Measurements from ENCODE around the gene TRMT44.

TRMT44 gene

DNA sequence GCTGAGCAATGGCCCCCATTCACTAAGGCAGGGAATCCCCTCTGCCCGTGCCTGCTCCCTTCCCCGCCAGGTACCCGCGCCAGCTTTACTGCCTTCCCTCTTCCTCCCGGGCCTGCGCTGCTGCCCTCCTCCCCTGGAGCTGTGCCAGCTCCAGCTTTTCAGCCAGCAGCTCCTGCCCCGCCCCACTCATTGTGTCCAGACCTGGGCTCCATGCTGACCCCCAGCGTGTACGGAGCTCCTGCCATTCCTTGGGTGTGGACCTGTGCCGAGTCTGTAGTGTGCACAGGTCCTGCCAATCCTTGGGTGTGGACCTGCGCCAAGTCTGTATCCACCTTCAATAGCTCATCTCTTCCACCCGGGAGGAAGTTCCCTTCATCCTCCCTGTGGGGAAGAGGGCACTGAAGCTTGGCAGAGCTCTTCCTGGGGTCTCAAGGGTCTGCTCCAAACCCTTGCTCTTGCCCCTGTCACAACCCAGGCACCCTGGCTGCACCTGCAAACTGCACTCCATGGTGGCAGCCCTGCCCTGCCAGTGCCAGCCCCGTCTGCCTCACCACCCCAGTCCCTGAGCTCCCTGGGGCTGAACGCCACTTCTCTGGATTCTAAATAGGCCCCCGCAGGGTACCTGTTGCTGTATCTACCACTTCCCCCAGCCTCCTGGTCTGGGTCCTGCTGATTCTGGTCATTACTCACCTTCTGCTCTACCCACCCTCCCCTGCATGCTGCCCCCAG, 63.9 kb downstream of the TRMT44 start:
- TF ChIP-seq, protein P1, sequence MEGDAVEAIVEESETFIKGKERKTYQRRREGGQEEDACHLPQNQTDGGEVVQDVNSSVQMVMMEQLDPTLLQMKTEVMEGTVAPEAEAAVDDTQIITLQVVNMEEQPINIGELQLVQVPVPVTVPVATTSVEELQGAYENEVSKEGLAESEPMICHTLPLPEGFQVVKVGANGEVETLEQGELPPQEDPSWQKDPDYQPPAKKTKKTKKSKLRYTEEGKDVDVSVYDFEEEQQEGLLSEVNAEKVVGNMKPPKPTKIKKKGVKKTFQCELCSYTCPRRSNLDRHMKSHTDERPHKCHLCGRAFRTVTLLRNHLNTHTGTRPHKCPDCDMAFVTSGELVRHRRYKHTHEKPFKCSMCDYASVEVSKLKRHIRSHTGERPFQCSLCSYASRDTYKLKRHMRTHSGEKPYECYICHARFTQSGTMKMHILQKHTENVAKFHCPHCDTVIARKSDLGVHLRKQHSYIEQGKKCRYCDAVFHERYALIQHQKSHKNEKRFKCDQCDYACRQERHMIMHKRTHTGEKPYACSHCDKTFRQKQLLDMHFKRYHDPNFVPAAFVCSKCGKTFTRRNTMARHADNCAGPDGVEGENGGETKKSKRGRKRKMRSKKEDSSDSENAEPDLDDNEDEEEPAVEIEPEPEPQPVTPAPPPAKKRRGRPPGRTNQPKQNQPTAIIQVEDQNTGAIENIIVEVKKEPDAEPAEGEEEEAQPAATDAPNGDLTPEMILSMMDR (IDR thresholded peaks at IDR 0.05; ENCODE audit: control extremely low read depth, extremely low read depth, low read depth, missing control alignments), result no peak
- POLR2A ChIA-PET, result no interaction called here
- CTCF ChIA-PET, result interaction anchor here (1.7 kb wide), 1 partner anchor 37 kb away, joined by 7 read pairs; no protein-coding TSS in a partner anchor
- no peak for DNase-seq (ENCODE audit: extremely low spot score)

DNA sequence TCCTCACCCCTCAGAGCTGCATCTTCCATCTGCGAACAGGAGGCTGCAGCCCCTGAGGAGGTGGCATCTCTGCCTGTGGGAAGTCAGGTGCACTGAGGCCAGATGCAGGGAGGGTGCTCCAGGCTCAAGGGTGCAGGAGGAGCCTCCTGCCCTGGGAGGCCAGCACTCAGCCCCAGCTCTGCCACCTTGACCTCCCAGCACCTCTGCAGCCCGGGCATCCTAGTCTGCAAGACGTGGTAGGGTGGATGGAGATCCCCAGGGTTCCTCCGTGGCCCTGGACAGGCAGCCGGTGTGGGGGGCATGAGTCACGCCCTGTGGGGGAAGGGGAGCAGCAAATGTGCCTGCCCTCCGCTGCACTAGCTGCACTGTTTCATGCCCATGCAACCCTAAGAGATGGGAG, 64.7 kb downstream of the TRMT44 start:
- no peak for DNase-seq (ENCODE audit: extremely low spot score)
- CTCF ChIA-PET, result interaction anchor here (1.7 kb wide), 1 partner anchor 37 kb away, joined by 7 read pairs; no protein-coding TSS in a partner anchor
- TF ChIP-seq, protein P1 (IDR thresholded peaks at IDR 0.05; ENCODE audit: control extremely low read depth, extremely low read depth, low read depth, missing control alignments), result no peak
- POLR2A ChIA-PET, result no interaction called here

DNA sequence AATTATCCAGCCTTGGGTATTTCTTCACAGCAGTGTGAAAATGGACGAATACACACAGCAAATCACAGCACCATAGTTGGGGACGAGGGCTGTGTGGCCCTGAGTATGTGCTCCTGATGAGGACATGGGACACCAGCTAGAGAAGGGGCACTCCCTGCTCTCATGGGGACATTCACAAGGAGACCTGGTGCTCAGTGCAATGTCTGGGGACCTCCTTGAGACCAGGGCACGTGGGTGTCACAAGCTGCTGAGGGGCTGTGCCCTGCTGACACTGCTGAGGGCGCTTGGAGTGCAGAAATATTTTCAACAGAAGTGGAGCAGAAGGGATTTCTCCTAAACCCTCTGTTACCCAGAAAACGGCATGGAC, 65.4 kb downstream of the TRMT44 start:
- TF ChIP-seq, protein P1 (IDR thresholded peaks at IDR 0.05; ENCODE audit: control extremely low read depth, extremely low read depth, low read depth, missing control alignments), result no peak
- ChIA-PET POLR2A (no interaction called here), CTCF (no interaction called here)
- no peak for DNase-seq (ENCODE audit: extremely low spot score)

DNA sequence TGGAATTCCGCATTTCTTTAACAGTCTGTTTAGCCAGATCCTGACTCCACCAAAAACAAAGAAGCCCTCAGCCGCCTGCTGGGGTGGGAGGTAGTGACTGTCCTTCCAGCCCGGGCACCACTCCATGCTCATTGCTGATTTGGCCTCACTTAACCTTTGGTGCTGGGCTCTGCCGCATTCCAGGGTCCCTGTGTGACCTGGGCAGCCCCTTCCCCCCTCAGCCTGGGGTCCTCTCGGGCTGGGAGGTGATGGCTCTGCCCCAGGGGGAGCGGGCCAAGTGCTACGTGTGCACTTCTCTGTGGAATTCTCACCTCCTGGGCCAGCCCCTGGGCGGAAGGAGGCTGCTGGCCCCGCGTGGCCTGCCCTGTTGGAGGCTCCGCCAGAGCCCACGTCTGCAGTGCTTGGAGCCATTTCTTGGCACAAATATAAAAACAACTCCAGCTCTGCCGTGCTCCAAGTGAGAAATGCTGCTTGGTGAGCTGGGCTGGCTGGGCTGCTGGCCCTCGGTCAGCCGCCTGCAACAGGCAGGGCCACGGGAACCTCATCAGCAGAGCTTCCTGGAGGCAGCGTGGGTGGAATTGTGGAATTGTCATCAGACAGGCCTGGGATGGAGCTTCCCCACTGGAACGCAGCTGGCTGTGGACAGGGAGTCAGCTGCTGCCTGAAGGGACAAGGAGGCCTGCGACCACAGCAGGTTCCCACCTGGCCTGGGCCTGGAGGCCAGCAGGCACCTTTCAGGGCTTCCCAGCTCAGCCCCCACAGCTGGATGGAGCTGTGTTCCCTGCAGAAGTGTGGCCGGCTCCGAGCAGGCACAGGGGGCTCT, 66.0 kb downstream of the TRMT44 start:
- ChIA-PET CTCF (no interaction called here), POLR2A (no interaction called here)
- no peak for DNase-seq (ENCODE audit: extremely low spot score)
- TF ChIP-seq, protein P1 (IDR thresholded peaks at IDR 0.05; ENCODE audit: control extremely low read depth, extremely low read depth, low read depth, missing control alignments), result no peak

DNA sequence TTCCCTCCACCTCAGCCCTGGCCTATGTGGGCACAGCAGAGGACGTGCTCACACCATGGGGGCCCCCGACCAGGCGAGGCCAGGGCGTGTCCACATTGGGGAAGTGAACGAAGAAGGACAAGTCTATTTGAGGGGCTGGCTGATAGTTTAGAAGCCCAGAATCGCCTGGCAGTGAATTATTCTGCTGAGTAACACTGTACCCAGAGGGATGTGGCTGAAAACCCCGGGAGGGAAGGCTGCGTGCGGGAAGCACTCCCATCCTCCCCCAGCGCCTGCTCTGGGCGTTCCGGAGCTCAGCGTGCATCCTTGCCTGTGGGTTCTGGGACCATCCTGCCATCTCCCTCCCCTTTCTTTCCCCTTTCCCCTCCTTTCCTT, 66.6 kb downstream of the TRMT44 start:
- TF ChIP-seq, protein P1 (IDR thresholded peaks at IDR 0.05; ENCODE audit: control extremely low read depth, extremely low read depth, low read depth, missing control alignments), result no peak
- CTCF ChIA-PET, result no interaction called here
- POLR2A ChIA-PET, result no interaction called here
- DNase-seq (ENCODE audit: extremely low spot score), result no peak

DNA sequence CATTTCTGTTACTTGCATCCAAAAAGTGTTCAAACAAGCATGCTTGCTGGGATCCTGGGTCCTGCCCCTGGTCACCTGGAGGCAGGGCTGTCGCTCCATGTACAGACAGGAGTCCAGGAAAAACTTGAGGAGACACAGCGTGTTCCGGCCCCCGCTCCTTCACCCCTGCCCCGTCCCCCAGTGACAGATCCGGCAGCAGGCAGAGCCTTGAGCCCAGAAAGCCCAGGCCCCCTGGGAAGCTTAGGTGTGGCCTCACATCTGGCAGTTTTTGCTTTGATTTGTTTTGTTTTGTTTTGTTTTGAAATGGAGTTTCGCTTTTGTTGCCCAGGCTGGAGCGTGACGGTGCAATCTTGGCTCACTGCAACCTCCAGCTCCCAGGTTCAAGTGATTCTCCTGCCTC, 67.0 kb downstream of the TRMT44 start:
- TF ChIP-seq, protein P1 (IDR thresholded peaks at IDR 0.05; ENCODE audit: control extremely low read depth, extremely low read depth, low read depth, missing control alignments), result no peak
- ChIA-PET CTCF (no interaction called here), POLR2A (no interaction called here)
- DNase-seq (ENCODE audit: extremely low spot score), result no peak

Measured in GM10248 (cell line).